K562 (cell line): ENCODE data around the gene NAA15. TPM values are rescaled to one million over a fixed set of nuclear protein-coding genes. Genes with fewer than 3 reads are reported as not detected.

Experiments used
- BHLHE40 ChIP-seq: IDR thresholded peaks from 2 replicates; pipeline ENCODE4 v1.6.1; 2011; ENCODE audit warnings: low read length, improper control_type of control experiment
- JUND ChIP-seq, 2 experiments: IDR thresholded peaks; 2 replicates in 1 of 2; 3 replicates in 1 of 2; pipeline ENCODE4 v1.6.1; 2011; ENCODE audit warnings: borderline replicate concordance in 2 of 2, low read depth in 2 of 2, low read length in 2 of 2, improper control_type of control experiment in 1 of 2, missing biosample characterization in 1 of 2, missing genetic modification characterization in 1 of 2, missing genetic modification reagents in 1 of 2
- MBD2 ChIP-seq: sonication (generic); IDR thresholded peaks from 2 replicates; pipeline ENCODE4 v1.6.1; 2016; ENCODE audit warnings: low read depth, borderline replicate concordance
- PTBP1 ChIP-seq: fragments of 200-400 bp; formaldehyde crosslinking; IDR thresholded peaks from 2 replicates; pipeline ENCODE4 v1.6.1; 2017; ENCODE audit warnings: low read depth, low read length
- RBM25 ChIP-seq: fragments of 200-400 bp; formaldehyde crosslinking; IDR thresholded peaks from 2 replicates; pipeline ENCODE4 v1.6.1; 2018; ENCODE audit warnings: low read length, low read depth, moderate library complexity; ENCODE audit not compliant: severe bottlenecking
- ZNF561 ChIP-seq: fragments of 450-650 bp; formaldehyde crosslinking; conservative IDR thresholded peaks from 2 replicates; pipeline ENCODE4 v1.4.0; 2020; ENCODE audit warnings: mild to moderate bottlenecking, moderate library complexity
- polyA plus RNA-seq, 8 experiments: library from polyadenylated mRNA; depleted of rRNA in 4 of 8; stranded (reverse) in 5 of 8; unstranded in 3 of 8; fragments of >200 nt; fragmentation: Nextera tagmentation in 2 of 8; fragmentation: Illumina TruSeq in 1 of 8; extraction: Ambion mirVana in 2 of 8; extraction: Trizol in 1 of 8; gene quantifications; 2 replicates each; pipeline versions ENCODE4 v1.2.1 to v1.2.3, GENCODE V29; 2011 to 2014; ENCODE audit warnings: inconsistent platforms in 1 of 8, missing spikeins in 1 of 8
- total RNA-seq, 7 experiments: library from RNA; depleted of rRNA in 6 of 7; stranded (reverse); fragments of >200 nt in 6 of 7; fragmentation: Illumina TruSeq in 2 of 7; extraction: Trizol in 2 of 7; gene quantifications; 2 replicates each; pipeline versions ENCODE4 v1.2.1 to v1.2.3, GENCODE V29; 2011 to 2021; ENCODE audit warnings: low replicate concordance in 1 of 7
- TF ChIP-seq, protein P1 (sequence below): fragments of 200-800 bp; sonication (Bioruptor generic); IDR thresholded peaks from 2 replicates; pipeline ENCODE4 v1.6.1; 2016; ENCODE audit warnings: missing genetic modification characterization, missing compliant biosample characterization
- TF ChIP-seq, protein P2 (sequence below): IDR thresholded peaks from 2 replicates; pipeline ENCODE4 v1.6.1; 2016; ENCODE audit warnings: missing genetic modification characterization, missing compliant biosample characterization
- TF ChIP-seq, protein P3 (sequence below): fragments of 450-650 bp; formaldehyde crosslinking; IDR thresholded peaks from 2 replicates; pipeline ENCODE4 v1.4.0; 2022; ENCODE audit warnings: mild to moderate bottlenecking, moderate library complexity
- TF ChIP-seq, protein P4 (sequence below): IDR thresholded peaks from 2 replicates; pipeline ENCODE4 v1.6.1; 2011; ENCODE audit not compliant: insufficient read length; ENCODE audit errors: extremely low read depth
- TF ChIP-seq, protein P5 (sequence below): fragments of 150-350 bp; conservative IDR thresholded peaks from 2 replicates; pipeline ENCODE4 v1.6.1; 2014; ENCODE audit warnings: low read length
- TF ChIP-seq, protein P6 (sequence below): fragments of 450-650 bp; IDR thresholded peaks from 2 replicates; pipeline ENCODE4 v1.6.1; 2016; ENCODE audit warnings: borderline replicate concordance

Gene NAA15
- total and polyA plus RNA-seq, 9 of the 15 experiments (the other 6 are each of a cell fraction or from before 2014, with no cell fraction given), result 37.8 to 117 (median 63.2) TPM

DNA sequence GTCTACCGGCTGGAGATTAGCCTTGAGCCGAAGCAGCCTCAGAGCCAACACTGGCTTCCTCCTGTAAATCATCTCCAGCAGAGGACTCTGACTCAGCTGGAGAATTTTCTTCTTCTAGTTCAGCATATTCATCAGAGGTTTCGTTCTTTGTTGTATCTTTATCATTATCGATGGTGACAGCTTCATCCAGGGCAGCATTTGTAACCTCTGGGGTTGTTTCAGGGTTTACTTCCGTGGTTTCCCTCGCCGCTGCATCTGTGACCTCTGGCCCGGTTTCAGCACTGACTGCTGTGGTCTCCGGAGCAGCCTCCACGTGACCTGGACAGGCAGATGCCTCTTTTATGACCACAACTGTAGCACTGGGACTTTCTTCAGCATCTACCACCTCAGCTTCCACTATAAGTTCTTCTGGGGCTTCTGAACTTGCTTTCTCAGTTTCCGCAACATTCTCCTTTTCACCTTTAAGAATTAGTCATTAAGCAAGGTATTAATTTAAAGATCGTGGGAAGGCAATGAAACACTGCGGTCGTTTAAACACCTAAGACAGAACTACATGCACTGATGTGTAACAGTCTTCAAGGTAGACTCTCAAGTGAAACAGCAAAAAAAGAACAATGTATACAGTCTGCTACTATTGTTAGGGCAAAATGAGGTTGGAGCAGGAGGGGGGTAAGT is 34.6 kb upstream of the NAA15 start (continued):
- TF ChIP-seq, protein P1, sequence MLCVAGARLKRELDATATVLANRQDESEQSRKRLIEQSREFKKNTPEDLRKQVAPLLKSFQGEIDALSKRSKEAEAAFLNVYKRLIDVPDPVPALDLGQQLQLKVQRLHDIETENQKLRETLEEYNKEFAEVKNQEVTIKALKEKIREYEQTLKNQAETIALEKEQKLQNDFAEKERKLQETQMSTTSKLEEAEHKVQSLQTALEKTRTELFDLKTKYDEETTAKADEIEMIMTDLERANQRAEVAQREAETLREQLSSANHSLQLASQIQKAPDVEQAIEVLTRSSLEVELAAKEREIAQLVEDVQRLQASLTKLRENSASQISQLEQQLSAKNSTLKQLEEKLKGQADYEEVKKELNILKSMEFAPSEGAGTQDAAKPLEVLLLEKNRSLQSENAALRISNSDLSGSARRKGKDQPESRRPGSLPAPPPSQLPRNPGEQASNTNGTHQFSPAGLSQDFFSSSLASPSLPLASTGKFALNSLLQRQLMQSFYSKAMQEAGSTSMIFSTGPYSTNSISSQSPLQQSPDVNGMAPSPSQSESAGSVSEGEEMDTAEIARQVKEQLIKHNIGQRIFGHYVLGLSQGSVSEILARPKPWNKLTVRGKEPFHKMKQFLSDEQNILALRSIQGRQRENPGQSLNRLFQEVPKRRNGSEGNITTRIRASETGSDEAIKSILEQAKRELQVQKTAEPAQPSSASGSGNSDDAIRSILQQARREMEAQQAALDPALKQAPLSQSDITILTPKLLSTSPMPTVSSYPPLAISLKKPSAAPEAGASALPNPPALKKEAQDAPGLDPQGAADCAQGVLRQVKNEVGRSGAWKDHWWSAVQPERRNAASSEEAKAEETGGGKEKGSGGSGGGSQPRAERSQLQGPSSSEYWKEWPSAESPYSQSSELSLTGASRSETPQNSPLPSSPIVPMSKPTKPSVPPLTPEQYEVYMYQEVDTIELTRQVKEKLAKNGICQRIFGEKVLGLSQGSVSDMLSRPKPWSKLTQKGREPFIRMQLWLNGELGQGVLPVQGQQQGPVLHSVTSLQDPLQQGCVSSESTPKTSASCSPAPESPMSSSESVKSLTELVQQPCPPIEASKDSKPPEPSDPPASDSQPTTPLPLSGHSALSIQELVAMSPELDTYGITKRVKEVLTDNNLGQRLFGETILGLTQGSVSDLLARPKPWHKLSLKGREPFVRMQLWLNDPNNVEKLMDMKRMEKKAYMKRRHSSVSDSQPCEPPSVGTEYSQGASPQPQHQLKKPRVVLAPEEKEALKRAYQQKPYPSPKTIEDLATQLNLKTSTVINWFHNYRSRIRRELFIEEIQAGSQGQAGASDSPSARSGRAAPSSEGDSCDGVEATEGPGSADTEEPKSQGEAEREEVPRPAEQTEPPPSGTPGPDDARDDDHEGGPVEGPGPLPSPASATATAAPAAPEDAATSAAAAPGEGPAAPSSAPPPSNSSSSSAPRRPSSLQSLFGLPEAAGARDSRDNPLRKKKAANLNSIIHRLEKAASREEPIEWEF (CRISPR knock-in tag), result no peak
- no peak for TF ChIP-seq RBM25
- no peak for TF ChIP-seq ZNF561 (CRISPR knock-in tag)
- TF ChIP-seq PTBP1, result no peak
- TF ChIP-seq, protein P2, sequence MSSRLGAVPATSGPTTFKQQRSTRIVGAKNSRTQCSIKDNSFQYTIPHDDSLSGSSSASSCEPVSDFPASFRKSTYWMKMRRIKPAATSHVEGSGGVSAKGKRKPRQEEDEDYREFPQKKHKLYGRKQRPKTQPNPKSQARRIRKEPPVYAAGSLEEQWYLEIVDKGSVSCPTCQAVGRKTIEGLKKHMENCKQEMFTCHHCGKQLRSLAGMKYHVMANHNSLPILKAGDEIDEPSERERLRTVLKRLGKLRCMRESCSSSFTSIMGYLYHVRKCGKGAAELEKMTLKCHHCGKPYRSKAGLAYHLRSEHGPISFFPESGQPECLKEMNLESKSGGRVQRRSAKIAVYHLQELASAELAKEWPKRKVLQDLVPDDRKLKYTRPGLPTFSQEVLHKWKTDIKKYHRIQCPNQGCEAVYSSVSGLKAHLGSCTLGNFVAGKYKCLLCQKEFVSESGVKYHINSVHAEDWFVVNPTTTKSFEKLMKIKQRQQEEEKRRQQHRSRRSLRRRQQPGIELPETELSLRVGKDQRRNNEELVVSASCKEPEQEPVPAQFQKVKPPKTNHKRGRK (tag), result no peak
- TF ChIP-seq, protein P3, sequence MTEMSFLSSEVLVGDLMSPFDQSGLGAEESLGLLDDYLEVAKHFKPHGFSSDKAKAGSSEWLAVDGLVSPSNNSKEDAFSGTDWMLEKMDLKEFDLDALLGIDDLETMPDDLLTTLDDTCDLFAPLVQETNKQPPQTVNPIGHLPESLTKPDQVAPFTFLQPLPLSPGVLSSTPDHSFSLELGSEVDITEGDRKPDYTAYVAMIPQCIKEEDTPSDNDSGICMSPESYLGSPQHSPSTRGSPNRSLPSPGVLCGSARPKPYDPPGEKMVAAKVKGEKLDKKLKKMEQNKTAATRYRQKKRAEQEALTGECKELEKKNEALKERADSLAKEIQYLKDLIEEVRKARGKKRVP (CRISPR knock-in tag), result no peak
- TF ChIP-seq, protein P4, sequence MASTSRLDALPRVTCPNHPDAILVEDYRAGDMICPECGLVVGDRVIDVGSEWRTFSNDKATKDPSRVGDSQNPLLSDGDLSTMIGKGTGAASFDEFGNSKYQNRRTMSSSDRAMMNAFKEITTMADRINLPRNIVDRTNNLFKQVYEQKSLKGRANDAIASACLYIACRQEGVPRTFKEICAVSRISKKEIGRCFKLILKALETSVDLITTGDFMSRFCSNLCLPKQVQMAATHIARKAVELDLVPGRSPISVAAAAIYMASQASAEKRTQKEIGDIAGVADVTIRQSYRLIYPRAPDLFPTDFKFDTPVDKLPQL, result no peak
- TF ChIP-seq, protein P5, sequence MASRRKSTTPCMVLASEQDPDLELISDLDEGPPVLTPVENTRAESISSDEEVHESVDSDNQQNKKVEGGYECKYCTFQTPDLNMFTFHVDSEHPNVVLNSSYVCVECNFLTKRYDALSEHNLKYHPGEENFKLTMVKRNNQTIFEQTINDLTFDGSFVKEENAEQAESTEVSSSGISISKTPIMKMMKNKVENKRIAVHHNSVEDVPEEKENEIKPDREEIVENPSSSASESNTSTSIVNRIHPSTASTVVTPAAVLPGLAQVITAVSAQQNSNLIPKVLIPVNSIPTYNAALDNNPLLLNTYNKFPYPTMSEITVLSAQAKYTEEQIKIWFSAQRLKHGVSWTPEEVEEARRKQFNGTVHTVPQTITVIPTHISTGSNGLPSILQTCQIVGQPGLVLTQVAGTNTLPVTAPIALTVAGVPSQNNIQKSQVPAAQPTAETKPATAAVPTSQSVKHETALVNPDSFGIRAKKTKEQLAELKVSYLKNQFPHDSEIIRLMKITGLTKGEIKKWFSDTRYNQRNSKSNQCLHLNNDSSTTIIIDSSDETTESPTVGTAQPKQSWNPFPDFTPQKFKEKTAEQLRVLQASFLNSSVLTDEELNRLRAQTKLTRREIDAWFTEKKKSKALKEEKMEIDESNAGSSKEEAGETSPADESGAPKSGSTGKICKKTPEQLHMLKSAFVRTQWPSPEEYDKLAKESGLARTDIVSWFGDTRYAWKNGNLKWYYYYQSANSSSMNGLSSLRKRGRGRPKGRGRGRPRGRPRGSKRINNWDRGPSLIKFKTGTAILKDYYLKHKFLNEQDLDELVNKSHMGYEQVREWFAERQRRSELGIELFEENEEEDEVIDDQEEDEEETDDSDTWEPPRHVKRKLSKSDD, result no peak
- TF ChIP-seq BHLHE40, result peak; percentile 97
- no peak for TF ChIP-seq MBD2
- TF ChIP-seq, protein P6, sequence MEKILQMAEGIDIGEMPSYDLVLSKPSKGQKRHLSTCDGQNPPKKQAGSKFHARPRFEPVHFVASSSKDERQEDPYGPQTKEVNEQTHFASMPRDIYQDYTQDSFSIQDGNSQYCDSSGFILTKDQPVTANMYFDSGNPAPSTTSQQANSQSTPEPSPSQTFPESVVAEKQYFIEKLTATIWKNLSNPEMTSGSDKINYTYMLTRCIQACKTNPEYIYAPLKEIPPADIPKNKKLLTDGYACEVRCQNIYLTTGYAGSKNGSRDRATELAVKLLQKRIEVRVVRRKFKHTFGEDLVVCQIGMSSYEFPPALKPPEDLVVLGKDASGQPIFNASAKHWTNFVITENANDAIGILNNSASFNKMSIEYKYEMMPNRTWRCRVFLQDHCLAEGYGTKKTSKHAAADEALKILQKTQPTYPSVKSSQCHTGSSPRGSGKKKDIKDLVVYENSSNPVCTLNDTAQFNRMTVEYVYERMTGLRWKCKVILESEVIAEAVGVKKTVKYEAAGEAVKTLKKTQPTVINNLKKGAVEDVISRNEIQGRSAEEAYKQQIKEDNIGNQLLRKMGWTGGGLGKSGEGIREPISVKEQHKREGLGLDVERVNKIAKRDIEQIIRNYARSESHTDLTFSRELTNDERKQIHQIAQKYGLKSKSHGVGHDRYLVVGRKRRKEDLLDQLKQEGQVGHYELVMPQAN, result no peak; the same call in 1 of the 2 replicates
- TF ChIP-seq JUND (IDR thresholded peaks at IDR 0.05; ENCODE audit: borderline replicate concordance, low read depth, low read length), result peak; percentile 77
- peak; percentile 73; the same call in 2 of the 3 replicates for TF ChIP-seq JUND (tag; IDR thresholded peaks at IDR 0.05; ENCODE audit: borderline replicate concordance, low read depth, low read length)
